Adrenal gland (tissue), 12 donors: Measurements from ENCODE around the gene SKP1. TPM values are rescaled to one million over a fixed set of nuclear protein-coding genes. Genes with fewer than 3 reads are reported as not detected.
"Not testable (repeated sequence)": the region's sequence is repeated elsewhere in the genome, so short reads cannot be mapped to it uniquely, and the experiment has no call there.

Experiments used
- DNase-seq, 7 donors: peaks; one replicate each; pipeline ENCODE4 v3.0.0-alpha.2; 2019 to 2020
- H3K27ac ChIP-seq, 5 donors: fragments of 200-600 bp; sonication (generic) in 4 of 5; 1 replicate in 3 of 5; 2 replicates in 2 of 5; pipeline versions ENCODE4 v1.5.1 to v1.8.0; 2016 to 2020; ENCODE audit warnings: mild to moderate bottlenecking in 1 of 5
- H3K27me3 ChIP-seq: fragments of 200-600 bp; 2 replicates; pipeline ENCODE4 v1.8.0; 2021
- H3K36me3 ChIP-seq, 2 donors: fragments of 200-600 bp; replicated peaks in 1 of 2; 1 replicate in 1 of 2; 2 replicates in 1 of 2; pipeline versions ENCODE4 v1.5.1 to v1.8.0; 2018 to 2022
- H3K4me1 ChIP-seq, 2 donors: fragments of 200-600 bp; replicated peaks in 1 of 2; 1 replicate in 1 of 2; 2 replicates in 1 of 2; pipeline versions ENCODE4 v1.5.1 to v1.8.0; 2018 to 2021
- H3K4me3 ChIP-seq, 4 donors: fragments of 200-600 bp; sonication (generic) in 3 of 4; one replicate each; pipeline ENCODE4 v1.5.1; 2016 to 2018
- H3K9me3 ChIP-seq, 3 donors: fragments of 200-600 bp; sonication (generic) in 1 of 3; replicated peaks in 1 of 3; 1 replicate in 2 of 3; 2 replicates in 1 of 3; pipeline versions ENCODE4 v1.5.1 to v1.8.0; 2016 to 2021
- CTCF ChIP-seq, 6 experiments: fragments of 450-650 bp in 4 of 6; fragments of 200-600 bp in 2 of 6; sonication (generic) in 1 of 6; IDR thresholded peaks; 1 replicate in 5 of 6; 2 replicates in 1 of 6; pipeline versions ENCODE4 v1.5.1 to v1.8.0; 2016 to 2021; ENCODE audit warnings: antibody characterized with exemption in 6 of 6, mild to moderate bottlenecking in 2 of 6, moderate library complexity in 1 of 6
- POLR2A ChIP-seq, 2 donors: fragments of 450-650 bp; IDR thresholded peaks; one replicate each; pipeline ENCODE4 v1.6.1; 2017; ENCODE audit warnings: antibody characterized with exemption in 2 of 2, mild to moderate bottlenecking in 2 of 2, moderate library complexity in 1 of 2
- WGBS, 4 donors: extraction: QIAGEN DNeasy Blood & Tissue Kit in 2 of 4; methylation state at CpG; one replicate each; pipeline versions ENCODE4 v1.1.5 to v1.1.7; 2013 to 2017; 5-methylcytosine and 5-hydroxymethylcytosine counted together
- intact Hi-C, 2 donors: fragments of 100-400 bp; cut with DNase I; formaldehyde crosslinking; loops; one replicate each; pipeline versions ENCODE4 v1.14.1 to v1.15.0; 2022 to 2023
- polyA plus RNA-seq, 3 donors: library from polyadenylated mRNA; stranded (reverse); fragments of 200-250 nt in 2 of 3; fragments of 350-450 nt in 1 of 3; fragmentation: Illumina TruSeq in 1 of 3; extraction: RNeasy Lipid Tissue Mini Kit (QIAGEN cat#74804) in 1 of 3; gene quantifications; one replicate each; pipeline ENCODE4 v1.2.3, GENCODE V29; 2013 to 2014
- total RNA-seq, 9 donors: library from RNA; depleted of rRNA in 4 of 9; stranded (reverse); fragments of >200 nt in 4 of 9; fragments of 120-200 nt in 1 of 9; fragmentation: NEBNext Ultra II Directional in 1 of 9; extraction: Animal tissue kit (Norgen Biotek cat#: 25700) in 1 of 9; gene quantifications; one replicate each; pipeline versions ENCODE4 v1.1.0 to v1.2.4, GENCODE V29; 2013 to 2023
- donor health status: healthy with polysubstance abuse.
- donor health status: Bipolar disorder and iron deficiency.
- donor health status: DM: yes; HTN: yes; CAD: no.
- donor health status: DM: no; HTN: no; CAD: no.
- donor health status: DM: no; HTN: no; CAD: no.
- donor health status: DM: yes; HTN: yes; CAD: no.

Gene SKP1
- total and polyA plus RNA-seq, 12 donors, result 121 to 1,485 (median 377) TPM

GRCh38 chr5:134153241-134153640 is 23.5 kb downstream of the SKP1 start:
- TF ChIP-seq POLR2A (IDR thresholded peaks at IDR 0.05) (no peak), CTCF (IDR thresholded peaks at IDR 0.05) (no peak)
- no peak overlapping the region for H3K4me3 ChIP-seq
- peak overlapping the region in 1 of 5 donors; percentile 13 for H3K27ac ChIP-seq
- H3K4me1 ChIP-seq, result peaks cover 4 to 37% of the 10 kb centered on the region in 2 donors
- no peaks in the 10 kb centered on the region for H3K27me3 ChIP-seq
- H3K9me3 ChIP-seq, result no peaks in the 10 kb centered on the region
- 78 to 99% (median 92%) methylated on average over 3 of the region's 3 CpGs for WGBS, 4 donors
- H3K36me3 ChIP-seq, result peaks cover 0 to 77% of the 10 kb centered on the region in 2 donors
- peak in 1 of 7 donors; percentile 19 for DNase-seq
- intact Hi-C loops, result no loop called here

GRCh38 chr5:134152173-134152832 is 24.4 kb downstream of the SKP1 start:
- H3K27ac ChIP-seq, result peak overlapping the region in 3 of 5 donors; percentile 1 to 67 (median 39)
- peak in 2 of 7 donors; percentile 20 to 48 for DNase-seq
- intact Hi-C loops, H3K27me3 ChIP-seq, H3K9me3 ChIP-seq, H3K4me3 ChIP-seq: not testable (repeated sequence)
- 91 to 97% (median 94%) methylated on average over 15 of the region's 15 CpGs for WGBS, 4 donors
- peaks cover 4 to 37% of the 10 kb centered on the region in 2 donors for H3K4me1 ChIP-seq
- H3K36me3 ChIP-seq, result peaks cover 0 to 73% of the 10 kb centered on the region in 2 donors

- peaks cover 0 to 73% of the 10 kb centered on the region in 2 donors for H3K36me3 ChIP-seq
- intact Hi-C loops, result no loop called here
- WGBS, 4 donors, result 81 to 95% (median 90%) methylated on average over 3 of the region's 3 CpGs
- H3K27ac ChIP-seq, result peak overlapping the region in 3 of 5 donors; percentile 35 to 67 (median 39)
- H3K27me3 ChIP-seq, result no peaks in the 10 kb centered on the region
- peak in 1 of 7 donors; percentile 14 for DNase-seq
- H3K4me3 ChIP-seq, result no peak overlapping the region
- peaks cover 4 to 37% of the 10 kb centered on the region in 2 donors for H3K4me1 ChIP-seq
- no peaks in the 10 kb centered on the region for H3K9me3 ChIP-seq
- TF ChIP-seq POLR2A (IDR thresholded peaks at IDR 0.05), result no peak
- TF ChIP-seq CTCF (IDR thresholded peaks at IDR 0.05), result no peak
Measured at GRCh38 chr5:134151723-134152122, 25.0 kb downstream of the SKP1 start.

- no peaks in the 10 kb centered on the region for H3K9me3 ChIP-seq
- H3K36me3 ChIP-seq, result peaks cover 0 to 79% of the 10 kb centered on the region in 2 donors
- H3K4me3 ChIP-seq, result no peak overlapping the region
- H3K27me3 ChIP-seq, result no peaks in the 10 kb centered on the region
- intact Hi-C loops, result no loop called here
- TF ChIP-seq CTCF (IDR thresholded peaks at IDR 0.05) (no peak), POLR2A (IDR thresholded peaks at IDR 0.05) (no peak)
- peaks cover 4 to 37% of the 10 kb centered on the region in 2 donors for H3K4me1 ChIP-seq
- 63 to 80% (median 77%) methylated on average over 4 of the region's 4 CpGs for WGBS, 4 donors
- H3K27ac ChIP-seq, result peak overlapping the region in 2 of 5 donors; percentile 1 to 24
- no peak for DNase-seq
Measured at GRCh38 chr5:134149571-134150303, 27.0 kb downstream of the SKP1 start.
